HFFc6 (cell line): ENCODE results near the gene CLK4. TPM values are rescaled to one million over a fixed set of nuclear protein-coding genes. Genes with fewer than 3 reads are reported as not detected.
A peak's percentile ranks its signal among the peaks of the same experiment; 100 is the strongest.

Experiments used
- DNase-seq: peaks from one replicate; pipeline ENCODE4 v3.0.0-alpha.2; 2018
- H3K27ac Mint-ChIP-seq: 2 replicates; pipeline ENCODE4 v1.8.0; 2020; ENCODE audit warnings: mild to moderate bottlenecking, mixed read lengths
- H3K27me3 Mint-ChIP-seq: 2 replicates; pipeline ENCODE4 v1.8.0; 2021; ENCODE audit warnings: mild to moderate bottlenecking, moderate library complexity, mixed read lengths; ENCODE audit not compliant: insufficient read depth
- H3K36me3 Mint-ChIP-seq: 2 replicates; pipeline ENCODE4 v1.8.0; 2021; ENCODE audit warnings: low read depth, mixed read lengths
- H3K4me1 Mint-ChIP-seq: 2 replicates; pipeline ENCODE4 v1.8.0; 2020; ENCODE audit warnings: low read depth, mixed read lengths
- H3K4me3 Mint-ChIP-seq: 2 replicates; pipeline ENCODE4 v1.8.0; 2020; ENCODE audit warnings: mild to moderate bottlenecking, moderate library complexity, mixed read lengths
- H3K9me3 Mint-ChIP-seq: 2 replicates; pipeline ENCODE4 v1.8.0; 2020; ENCODE audit warnings: mild to moderate bottlenecking, mixed read lengths
- total RNA-seq, 6 experiments: library from RNA; stranded (reverse); fragmentation: NEBNext Ultra II Directional; extraction: Animal tissue kit (Norgen Biotek cat#: 25700); gene quantifications; 2 replicates in 1 of 6; 3 replicates in 5 of 6; pipeline ENCODE4 v1.2.3, GENCODE V29; 2021
- TF ChIP-seq, protein P1 (sequence below): fragments of 200-600 bp; sonication (generic); IDR thresholded peaks from 2 replicates; pipeline ENCODE4 v1.5.0; 2021; ENCODE audit warnings: antibody characterized with exemption, mild to moderate bottlenecking

CLK4 gene
- total RNA-seq, 6 experiments from 2014 or later: 8.5 to 11.7 (median 8.8) TPM

DNA sequence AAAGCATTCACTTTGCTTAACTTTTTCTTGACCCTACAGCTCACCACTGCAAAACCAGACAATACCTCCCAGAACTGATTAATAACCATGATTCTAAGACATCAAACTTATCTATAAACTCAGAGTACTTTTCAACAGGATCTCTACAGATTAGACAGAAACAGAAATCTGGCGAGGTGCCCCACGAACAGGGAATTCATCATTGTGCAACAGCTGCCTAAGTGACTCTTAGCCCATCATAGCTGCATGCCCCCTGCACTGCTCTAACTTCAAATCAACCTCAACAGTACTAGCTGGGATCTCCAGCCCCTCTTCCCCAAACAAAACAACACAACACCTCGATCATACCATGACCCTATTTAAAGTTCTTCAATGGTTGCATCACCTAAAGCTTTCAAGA lies 20.6 kb downstream of the CLK4 start:
- Mint-ChIP-seq H3K36me3 (peaks cover 58% of the 10 kb centered on the region), H3K27ac (no peak overlapping the region), H3K4me3 (no peak overlapping the region)

DNA sequence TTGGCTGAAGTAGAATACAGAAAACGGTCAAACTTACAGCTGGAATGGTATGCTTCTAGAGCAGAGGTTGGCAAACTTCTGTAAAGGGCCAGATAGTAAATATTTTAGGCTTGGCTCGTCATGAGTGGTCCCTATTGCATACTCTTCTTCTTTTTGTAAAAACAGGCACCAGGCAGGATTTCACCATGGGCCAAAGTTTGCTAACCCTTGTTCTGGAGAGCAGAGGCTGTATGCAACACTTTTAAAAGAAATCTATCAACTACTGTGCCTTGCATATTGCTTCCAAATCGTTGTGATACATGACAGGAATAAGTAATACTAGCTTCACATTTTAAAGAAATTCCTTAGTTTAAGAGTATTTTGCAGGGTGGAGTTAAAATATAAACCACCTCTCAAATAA lies 21.1 kb downstream of the CLK4 start:
- Mint-ChIP-seq H3K9me3 (no peaks in the 10 kb centered on the region), H3K27ac (no peak overlapping the region), H3K4me3 (no peak overlapping the region), H3K27me3 (no peaks in the 10 kb centered on the region), H3K4me1 (peaks cover 12% of the 10 kb centered on the region), H3K36me3 (peaks cover 58% of the 10 kb centered on the region)
- no peak for DNase-seq
- TF ChIP-seq, protein P1, sequence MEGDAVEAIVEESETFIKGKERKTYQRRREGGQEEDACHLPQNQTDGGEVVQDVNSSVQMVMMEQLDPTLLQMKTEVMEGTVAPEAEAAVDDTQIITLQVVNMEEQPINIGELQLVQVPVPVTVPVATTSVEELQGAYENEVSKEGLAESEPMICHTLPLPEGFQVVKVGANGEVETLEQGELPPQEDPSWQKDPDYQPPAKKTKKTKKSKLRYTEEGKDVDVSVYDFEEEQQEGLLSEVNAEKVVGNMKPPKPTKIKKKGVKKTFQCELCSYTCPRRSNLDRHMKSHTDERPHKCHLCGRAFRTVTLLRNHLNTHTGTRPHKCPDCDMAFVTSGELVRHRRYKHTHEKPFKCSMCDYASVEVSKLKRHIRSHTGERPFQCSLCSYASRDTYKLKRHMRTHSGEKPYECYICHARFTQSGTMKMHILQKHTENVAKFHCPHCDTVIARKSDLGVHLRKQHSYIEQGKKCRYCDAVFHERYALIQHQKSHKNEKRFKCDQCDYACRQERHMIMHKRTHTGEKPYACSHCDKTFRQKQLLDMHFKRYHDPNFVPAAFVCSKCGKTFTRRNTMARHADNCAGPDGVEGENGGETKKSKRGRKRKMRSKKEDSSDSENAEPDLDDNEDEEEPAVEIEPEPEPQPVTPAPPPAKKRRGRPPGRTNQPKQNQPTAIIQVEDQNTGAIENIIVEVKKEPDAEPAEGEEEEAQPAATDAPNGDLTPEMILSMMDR: no peak

More for the DNA sequence above, 20.6 kb downstream of the CLK4 start:
- TF ChIP-seq, protein P1: no peak
- Mint-ChIP-seq H3K4me1 (peaks cover 12% of the 10 kb centered on the region), H3K9me3 (no peaks in the 10 kb centered on the region), H3K27me3 (no peaks in the 10 kb centered on the region)
- no peak for DNase-seq

DNA sequence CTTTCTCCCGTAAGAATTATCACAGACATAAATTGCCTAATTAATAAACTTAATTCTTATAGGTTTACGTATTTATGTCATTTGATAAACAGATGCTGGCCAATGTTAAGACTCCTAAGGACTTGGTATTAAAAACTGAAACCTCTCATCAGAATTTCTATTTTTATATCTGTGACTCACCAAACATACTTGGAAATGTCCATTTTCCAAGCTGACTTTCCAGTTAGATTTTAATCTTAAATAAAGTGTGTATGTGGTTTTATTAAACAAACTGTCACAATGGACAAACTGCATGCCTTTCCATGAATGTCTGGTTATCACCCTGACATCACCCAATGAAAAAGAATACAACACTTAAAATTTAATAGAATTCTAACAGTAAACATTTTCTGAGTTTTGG lies 24.1 kb downstream of the CLK4 start:
- peak; percentile 48 for DNase-seq
- Mint-ChIP-seq H3K4me1 (peaks cover 12% of the 10 kb centered on the region), H3K27me3 (0 out of 2 replicates have a peak, but pooled peaks cover 2% of the 10 kb centered on the region), H3K27ac (peak overlapping the region; percentile 29; the same call in 1 of the 2 replicates), H3K9me3 (no peaks in the 10 kb centered on the region), H3K4me3 (no peak overlapping the region), H3K36me3 (peaks cover 70% of the 10 kb centered on the region)
- TF ChIP-seq, protein P1: no peak

DNA sequence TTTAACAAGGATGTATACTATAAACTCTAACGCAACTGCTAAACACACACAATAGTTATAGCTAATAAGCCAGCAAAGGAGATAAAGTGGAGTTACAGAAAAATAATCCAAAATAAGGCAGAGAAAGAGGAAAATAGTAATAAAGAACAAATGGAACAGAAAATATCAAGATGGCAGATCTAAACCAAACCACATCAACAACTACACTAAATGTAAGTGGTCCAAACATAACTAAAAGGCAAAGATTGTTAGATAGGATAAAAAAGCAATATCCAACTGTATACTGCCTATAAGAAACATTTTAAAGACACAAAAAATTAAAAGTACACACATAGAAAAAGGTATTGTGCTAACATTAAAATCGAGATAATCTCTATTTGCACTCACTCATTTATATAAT lies 31.1 kb downstream of the CLK4 start:
- DNase-seq: no peak
- TF ChIP-seq, protein P1: no peak
- H3K4me3 Mint-ChIP-seq: no peak overlapping the region
- H3K36me3 Mint-ChIP-seq: peaks cover 63% of the 10 kb centered on the region
- H3K27me3 Mint-ChIP-seq: peaks cover 4% of the 10 kb centered on the region
- peaks cover 4% of the 10 kb centered on the region; the same call in 1 of the 2 replicates for H3K4me1 Mint-ChIP-seq
- no peak overlapping the region for H3K27ac Mint-ChIP-seq
- peaks cover 31% of the 10 kb centered on the region for H3K9me3 Mint-ChIP-seq

DNA sequence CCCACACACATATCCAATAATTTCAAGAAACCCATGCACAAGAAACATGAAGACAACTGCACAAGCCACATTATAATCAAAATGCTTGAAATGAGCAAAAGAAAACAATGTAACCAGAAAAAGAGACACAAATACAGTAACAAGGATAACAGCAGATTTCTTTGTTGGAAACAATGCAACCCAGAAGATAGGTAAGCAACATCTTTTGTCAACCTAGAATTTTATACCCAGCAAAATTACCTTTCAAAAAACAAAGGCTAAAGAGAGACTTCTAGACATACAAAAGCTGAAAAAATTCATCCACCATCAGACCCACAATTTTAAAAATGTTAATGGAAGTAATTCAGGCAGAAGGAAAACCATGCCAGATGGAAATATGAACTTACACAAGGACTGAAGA lies 31.7 kb downstream of the CLK4 start:
- DNase-seq: no peak
- H3K27ac Mint-ChIP-seq: no peak overlapping the region
- TF ChIP-seq, protein P1: no peak
- no peak overlapping the region for H3K4me3 Mint-ChIP-seq
- H3K4me1 Mint-ChIP-seq: peaks cover 6% of the 10 kb centered on the region; the same call in 1 of the 2 replicates
- peaks cover 33% of the 10 kb centered on the region for H3K9me3 Mint-ChIP-seq
- peaks cover 4% of the 10 kb centered on the region for H3K27me3 Mint-ChIP-seq
- H3K36me3 Mint-ChIP-seq: peaks cover 62% of the 10 kb centered on the region

DNA sequence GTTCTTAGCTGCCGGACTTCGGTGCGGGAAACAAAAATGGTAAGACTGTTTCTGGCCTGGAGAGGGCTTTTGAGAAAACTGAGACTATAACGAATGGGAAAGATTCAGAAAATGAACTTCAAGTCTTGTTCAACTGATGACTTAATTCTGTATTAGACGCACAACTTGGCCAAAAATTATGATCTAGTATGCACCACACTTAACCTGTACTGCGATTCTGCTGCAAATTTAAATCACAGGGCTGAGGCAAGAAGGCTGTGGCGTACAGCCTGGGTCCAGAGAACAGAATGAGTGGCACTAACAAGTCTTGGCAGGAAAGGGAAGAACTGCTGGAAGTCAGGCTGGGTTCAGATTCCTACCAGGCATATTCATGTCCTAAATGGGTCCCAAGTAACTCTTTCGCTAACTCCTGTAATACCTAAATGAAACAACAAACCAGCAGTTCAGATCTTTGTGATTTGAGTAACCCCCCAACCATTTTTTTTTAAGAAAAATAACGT lies 35.9 kb downstream of the CLK4 start:
- Mint-ChIP-seq H3K27ac (no peak overlapping the region), H3K9me3 (peaks cover 19% of the 10 kb centered on the region), H3K27me3 (peaks cover 17% of the 10 kb centered on the region), H3K36me3 (peaks cover 23% of the 10 kb centered on the region), H3K4me3 (no peak overlapping the region), H3K4me1 (peaks cover 6% of the 10 kb centered on the region; the same call in 1 of the 2 replicates)
- TF ChIP-seq, protein P1: no peak; the same call in 1 of the 2 replicates
- no peak for DNase-seq
